Stimulated activated CD8-positive, alpha-beta memory T cell treated with anti-CD3 and anti-CD28 coated beads, Interleukin-7, amount 100 ng/mL, for 24 hours (primary cell): ENCODE results near the gene DDX59.
"Not testable (repeated sequence)": the region's sequence is repeated elsewhere in the genome, so short reads cannot be mapped to it uniquely, and the experiment has no call there.

Source experiments
- DNase-seq: peaks from one replicate; pipeline ENCODE4 v3.0.0-alpha.2; 2020; ENCODE audit warnings: low read depth

Gene DDX59

DNA sequence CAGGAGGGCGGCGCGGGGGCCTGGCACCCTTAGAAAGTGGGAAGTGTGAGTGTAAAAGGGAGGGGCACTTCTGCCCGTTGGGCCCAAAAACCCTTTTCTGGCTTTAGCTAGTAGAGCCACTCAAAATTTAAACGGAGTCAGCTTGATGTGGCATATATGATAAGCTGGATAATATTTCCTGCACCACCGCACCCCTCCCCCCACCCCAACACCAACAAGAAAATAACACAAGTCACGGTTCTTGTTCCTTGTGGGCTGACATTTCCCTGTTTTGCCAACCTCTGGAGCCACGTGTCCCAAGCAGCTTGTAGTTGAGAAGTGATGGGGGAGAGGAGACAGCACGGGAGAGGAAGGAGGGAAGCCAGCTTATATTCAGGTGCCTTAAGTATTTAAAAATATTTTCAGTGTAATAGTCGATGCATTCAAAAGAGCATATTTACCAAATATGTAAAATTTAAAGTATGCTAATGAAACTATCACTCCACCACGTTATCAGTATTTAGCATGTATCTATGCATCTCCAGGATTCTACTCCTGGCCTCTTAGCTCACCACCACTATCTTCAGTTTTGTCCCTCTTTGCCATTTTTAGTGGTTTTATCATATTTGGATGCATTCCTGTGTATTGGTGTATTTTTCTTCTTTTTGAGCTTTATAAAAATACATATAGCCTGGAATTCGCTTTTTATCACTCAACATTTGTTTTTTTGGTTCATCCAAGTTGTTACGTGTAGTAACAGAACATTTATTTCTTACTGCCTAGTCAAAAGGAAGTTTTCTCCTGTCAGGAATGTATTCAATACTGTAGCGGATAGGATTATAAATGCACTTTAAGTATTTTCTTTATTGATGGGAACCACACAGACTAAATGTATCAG, 773 bp upstream of the DDX59 start:
- DNase-seq = no peak

DNA sequence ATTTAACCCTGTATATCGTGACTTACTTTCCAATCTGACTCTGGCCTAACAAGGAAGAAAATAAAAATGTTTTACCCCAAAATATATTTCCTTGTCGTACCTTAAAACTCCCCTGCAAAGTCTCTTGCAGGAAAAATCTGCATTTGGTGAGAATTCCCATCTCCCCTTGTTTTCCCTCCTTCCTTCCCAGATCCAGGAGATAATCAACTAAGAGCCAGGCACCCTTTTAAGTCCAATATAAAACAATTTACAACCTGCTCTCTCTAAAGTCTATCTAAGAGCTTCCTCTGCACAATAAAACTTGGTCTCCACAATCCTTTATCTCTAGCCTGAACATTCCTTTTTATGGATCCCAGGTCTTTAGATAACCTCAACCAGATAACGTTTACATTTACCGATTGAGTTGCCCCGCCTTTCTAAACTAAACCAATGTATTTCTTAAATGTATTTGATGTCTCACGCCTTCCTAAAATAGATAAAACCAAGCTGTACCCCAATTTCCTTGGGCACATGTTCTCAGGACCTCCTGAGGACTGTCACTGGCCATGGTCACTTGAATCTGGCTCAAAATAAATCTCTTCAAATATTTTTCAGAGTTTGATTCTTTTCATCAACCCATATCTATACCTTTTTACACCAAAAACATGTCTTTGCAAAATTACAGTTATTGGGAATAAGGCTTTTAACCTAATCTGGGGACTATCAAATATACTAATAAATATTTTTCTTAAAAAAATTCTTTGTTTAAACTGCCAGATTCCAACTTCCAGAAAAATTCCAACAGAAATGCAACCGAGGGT, 993 bp downstream of the DDX59 start:
- no peak for DNase-seq

GRCh38 chr1:200666309-200666708, 3.4 kb downstream of the DDX59 start:
- no peak for DNase-seq

GRCh38 chr1:200665861-200666260, 3.8 kb downstream of the DDX59 start:
- no peak for DNase-seq

- no peak for DNase-seq
These were observed 9.0 kb downstream of the DDX59 start for GRCh38 chr1:200660719-200661118.

DNA sequence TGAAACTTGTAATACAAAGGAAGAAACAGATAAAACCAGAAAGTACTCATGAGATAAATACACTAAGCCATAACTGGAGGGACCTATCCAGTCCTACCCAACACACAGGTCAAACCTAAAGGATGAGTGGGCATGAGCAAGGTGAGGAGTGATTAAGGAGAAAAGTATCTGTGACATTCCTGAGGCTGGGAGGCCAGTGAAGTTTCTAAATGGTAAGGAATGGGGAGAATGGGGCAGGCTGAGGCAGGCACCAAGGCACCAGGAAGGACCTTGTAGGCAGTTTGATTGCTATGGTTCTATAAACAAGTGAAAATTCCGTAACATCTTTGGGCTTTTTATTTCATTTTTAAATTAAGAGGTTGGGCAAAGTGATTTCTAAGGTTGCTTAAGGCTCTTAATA, 10.4 kb downstream of the DDX59 start:
- no peak for DNase-seq

DNA sequence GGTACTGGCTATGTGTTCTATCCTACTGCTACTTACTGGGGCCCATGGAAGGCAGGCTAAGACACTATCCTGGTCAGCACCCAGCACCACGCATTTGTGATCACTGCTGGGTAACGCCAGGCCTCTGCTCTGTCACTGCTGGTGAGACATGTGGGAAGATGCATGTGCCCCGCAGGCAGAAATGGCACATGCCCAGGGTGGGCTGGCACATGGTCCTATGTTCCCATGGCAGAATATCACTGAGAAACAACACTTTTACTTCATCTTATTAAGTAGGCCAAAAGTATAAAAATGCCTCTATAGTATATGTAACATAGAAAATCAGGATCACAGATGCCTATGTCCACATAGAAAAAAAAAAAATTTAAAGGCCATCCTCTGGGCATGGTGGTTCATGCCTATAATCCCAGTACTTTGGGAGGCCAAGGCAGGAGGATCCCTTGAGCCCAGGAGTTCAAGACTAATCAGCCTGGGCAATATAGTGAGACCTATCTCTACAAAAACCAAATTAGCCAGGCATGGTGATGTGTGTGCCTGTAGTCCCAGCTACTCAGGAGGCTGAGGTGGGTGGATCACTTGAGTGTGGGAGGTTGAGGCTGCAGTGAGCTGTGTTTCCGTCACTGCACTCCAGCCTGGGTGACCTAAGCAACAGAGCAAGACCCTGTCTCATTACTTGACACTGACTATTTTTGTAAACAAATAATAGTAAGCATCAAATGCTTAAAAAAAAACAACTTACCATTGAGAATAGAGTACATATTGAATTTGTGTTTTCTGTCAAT, 11.5 kb downstream of the DDX59 start:
- no peak for DNase-seq

DNA sequence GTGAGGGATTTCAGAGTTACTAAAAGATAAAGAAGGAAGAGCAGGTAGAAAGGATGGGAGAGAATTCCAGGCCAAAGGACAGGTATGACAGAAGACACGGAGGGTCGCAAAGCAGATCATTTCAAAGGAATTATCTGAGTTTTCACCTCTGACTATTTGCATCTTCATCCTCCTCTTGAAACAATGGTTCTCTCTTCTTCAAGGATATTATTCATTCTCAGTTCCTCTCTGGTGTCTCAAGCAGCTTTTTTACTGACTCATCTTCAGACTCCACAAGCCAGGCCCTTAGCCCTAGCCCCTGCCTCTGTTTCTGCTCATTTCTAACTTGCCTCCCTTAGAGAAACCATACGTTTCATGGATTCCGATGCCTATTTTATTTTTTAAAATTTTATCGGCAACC, 15.0 kb downstream of the DDX59 start:
- no peak for DNase-seq

DNA sequence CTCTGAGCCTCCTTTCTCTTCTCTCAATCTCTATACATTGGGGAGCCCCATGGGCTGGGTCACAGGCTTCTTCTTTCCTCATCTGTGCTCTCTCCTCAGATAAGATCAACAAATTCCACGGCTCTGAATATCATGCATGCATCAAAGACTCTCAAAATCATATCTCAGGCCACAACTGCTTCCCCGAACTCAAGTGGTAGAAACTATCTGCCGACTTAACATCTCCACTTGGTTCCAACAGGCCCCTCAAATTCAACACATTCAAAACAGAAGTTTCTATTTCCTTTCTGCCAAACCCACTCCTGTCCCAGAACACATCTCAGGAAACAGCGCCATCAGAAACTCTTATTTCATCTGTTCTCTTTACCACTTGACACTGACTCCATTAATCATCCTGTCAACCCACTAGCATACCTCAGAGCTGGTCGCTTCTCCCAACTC, 16.7 kb downstream of the DDX59 start:
- no peak for DNase-seq

- DNase-seq = no peak
These were observed 17.3 kb downstream of the DDX59 start for GRCh38 chr1:200652378-200652777.

DNA sequence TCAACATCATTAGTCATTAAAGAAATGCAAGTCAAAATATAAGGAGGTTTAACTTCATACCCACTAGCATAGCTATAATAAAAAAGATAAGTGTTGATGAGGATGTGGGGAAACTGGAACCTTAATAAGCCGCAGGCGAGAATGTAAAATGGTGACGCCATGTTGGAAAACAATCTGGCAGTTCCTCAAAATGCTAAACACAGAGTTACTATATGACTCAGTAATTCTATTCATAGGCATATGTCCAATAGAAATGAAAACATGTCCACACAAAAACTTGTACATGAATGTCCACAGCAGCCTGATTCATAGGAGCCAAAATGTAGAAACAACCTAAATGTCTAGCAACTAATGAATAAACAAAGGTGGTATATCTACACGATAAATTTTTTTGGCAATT, 23.2 kb downstream of the DDX59 start:
- DNase-seq = no peak

- no peak for DNase-seq
These were observed 25.7 kb downstream of the DDX59 start for GRCh38 chr1:200644021-200644420.

- no peak for DNase-seq
These were observed 27.2 kb downstream of the DDX59 start for GRCh38 chr1:200642481-200642880.

- DNase-seq = no peak
These were observed 28.7 kb downstream of the DDX59 start for GRCh38 chr1:200640963-200641401.

DNA sequence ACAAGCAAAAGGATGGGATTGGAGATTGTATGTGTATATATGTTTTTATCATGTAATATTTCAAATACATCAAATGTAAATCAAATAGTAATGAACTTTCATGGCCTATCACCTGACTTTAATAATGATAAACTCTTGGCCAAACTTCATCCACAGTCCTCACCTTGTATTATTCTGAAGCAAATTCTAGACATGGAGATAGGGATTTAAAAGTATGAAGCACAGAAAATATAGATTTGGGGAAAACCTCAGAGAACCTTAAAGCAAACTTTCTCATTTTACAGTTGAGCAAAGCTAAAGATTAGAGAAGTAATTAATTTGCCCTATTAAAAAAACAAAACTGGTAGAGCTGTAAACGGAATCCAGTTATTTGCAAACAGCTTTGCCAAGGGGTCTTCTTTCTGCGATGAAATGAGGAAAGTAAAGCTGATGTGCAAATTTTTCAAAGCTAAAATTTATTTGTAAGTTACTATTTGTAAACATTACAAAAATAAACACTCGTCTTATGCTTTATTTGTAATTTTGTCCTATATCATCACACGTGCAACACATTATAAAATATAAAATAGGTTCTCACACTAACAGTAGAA, 29.2 kb downstream of the DDX59 start:
- DNase-seq = no peak

DNA sequence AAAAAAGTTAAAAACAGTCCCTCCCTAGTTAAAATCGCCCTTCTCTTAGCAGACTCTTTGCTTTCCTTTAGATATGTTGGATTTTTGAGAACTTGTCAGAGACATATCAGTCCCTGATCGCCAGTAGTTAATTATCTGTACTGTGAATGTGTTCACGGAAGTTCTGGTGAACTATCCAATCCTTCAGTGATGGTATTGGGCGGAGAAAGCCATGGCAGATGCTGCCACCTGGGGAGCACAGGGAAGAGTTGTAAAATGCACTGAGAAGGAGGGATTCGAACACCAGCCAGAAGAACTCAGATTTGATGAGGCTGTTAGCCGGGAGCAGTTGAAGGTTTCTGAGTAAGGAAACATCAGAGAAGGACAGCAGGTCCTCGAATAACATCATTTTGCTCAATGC, 31.6 kb downstream of the DDX59 start:
- no peak for DNase-seq

GRCh38 chr1:200636681-200637080, 33.0 kb downstream of the DDX59 start:
- no peak for DNase-seq

- DNase-seq = no peak
These were observed 35.2 kb downstream of the DDX59 start for GRCh38 chr1:200634261-200635122.

GRCh38 chr1:200631375-200631774, 38.3 kb downstream of the DDX59 start:
- DNase-seq = no peak

DNA sequence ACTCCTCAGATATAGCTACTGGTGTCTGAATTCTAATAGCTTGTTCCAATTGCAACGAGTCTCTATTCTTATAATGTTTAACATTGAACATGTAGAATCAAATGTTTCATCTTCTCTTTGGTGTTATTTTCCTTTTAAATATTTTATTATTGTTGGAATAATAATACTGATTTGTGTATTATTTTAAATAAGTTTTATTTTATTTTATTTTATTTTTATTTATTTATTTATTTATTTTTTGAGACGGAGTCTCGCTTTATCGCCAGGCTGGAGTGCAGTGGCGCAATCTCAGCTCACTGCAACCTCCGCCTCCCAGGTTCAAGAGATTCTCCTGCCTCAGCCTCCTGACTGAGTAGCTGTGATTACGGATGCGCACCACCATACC, 39.2 kb downstream of the DDX59 start:
- not testable (repeated sequence) for DNase-seq
